Measurements from ENCODE around the gene PTPRD.

DNA sequence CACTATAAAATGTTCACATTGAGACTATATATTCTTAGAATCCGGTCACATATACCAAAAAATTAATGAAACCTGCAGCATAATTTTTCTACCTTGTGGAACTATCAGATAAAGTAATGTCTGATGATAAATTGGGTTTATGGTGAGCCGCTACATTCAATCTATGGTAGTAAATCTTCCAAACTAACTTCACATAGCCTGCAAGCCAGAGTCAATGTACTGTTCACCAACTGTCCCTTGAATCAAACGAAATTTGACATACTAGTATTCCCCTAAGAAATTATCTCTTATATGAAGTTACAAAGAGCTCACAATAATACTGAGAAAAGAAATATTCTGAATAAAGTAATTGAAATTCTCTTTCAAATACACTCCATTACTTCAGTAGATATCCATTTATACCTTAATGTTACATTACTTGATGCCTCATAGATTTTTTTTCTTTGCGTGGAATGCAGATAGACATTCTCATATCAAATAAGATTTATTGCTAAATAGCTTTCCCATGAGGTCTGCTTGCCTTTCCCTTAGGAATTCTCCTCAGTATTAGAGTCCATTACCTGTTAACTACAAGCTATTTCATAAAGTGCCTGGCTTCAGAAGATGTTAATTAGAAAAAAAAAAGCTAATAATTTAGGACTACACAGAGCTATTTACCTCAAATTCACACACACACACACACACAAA, 169.5 kb downstream of the PTPRD start:
- TF ChIP-seq, protein P1, sequence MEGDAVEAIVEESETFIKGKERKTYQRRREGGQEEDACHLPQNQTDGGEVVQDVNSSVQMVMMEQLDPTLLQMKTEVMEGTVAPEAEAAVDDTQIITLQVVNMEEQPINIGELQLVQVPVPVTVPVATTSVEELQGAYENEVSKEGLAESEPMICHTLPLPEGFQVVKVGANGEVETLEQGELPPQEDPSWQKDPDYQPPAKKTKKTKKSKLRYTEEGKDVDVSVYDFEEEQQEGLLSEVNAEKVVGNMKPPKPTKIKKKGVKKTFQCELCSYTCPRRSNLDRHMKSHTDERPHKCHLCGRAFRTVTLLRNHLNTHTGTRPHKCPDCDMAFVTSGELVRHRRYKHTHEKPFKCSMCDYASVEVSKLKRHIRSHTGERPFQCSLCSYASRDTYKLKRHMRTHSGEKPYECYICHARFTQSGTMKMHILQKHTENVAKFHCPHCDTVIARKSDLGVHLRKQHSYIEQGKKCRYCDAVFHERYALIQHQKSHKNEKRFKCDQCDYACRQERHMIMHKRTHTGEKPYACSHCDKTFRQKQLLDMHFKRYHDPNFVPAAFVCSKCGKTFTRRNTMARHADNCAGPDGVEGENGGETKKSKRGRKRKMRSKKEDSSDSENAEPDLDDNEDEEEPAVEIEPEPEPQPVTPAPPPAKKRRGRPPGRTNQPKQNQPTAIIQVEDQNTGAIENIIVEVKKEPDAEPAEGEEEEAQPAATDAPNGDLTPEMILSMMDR (IDR thresholded peaks at IDR 0.05): no peak
- TF ChIP-seq EP300 (IDR thresholded peaks at IDR 0.05): no peak
- TF ChIP-seq POLR2A (IDR thresholded peaks at IDR 0.05): no peak

Data from ovary (tissue), 3 donors.